T-helper 1 cell treated with Interleukin-12 subunit alpha and Interleukin-12 subunit beta and Interleukin-4 antibody, amounts not matched to agents 30 ng/mL and 1 ng/mL, for 36 hours (primary cell): Measurements from ENCODE around the gene OPN1SW. TPM values are rescaled to one million over a fixed set of nuclear protein-coding genes. Genes with fewer than 3 reads are reported as not detected.

ENCODE experiments used
- intact Hi-C: fragments of 100-400 bp; cut with micrococcal nuclease; formaldehyde crosslinking; loops from one replicate; pipeline ENCODE4 v1.15.1; 2024
- total RNA-seq: library from RNA; stranded (reverse); gene quantifications from 2 replicates; pipeline ENCODE4 v1.2.3, GENCODE V29; 2022

The OPN1SW gene
- total RNA-seq = not detected in 2 replicates

- intact Hi-C loops = no loop called here
These were observed at the start of gene OPN1SW for GRCh38 chr7:128775744-128776474. Gene OPN1SW, minus strand, starts transcription at chr7:128775794. Its CDS starts 13 bp downstream, at chr7:128775781.

GRCh38 chr7:128821724-128822123, 46.1 kb upstream of the OPN1SW start:
- intact Hi-C loops = no loop called here

DNA sequence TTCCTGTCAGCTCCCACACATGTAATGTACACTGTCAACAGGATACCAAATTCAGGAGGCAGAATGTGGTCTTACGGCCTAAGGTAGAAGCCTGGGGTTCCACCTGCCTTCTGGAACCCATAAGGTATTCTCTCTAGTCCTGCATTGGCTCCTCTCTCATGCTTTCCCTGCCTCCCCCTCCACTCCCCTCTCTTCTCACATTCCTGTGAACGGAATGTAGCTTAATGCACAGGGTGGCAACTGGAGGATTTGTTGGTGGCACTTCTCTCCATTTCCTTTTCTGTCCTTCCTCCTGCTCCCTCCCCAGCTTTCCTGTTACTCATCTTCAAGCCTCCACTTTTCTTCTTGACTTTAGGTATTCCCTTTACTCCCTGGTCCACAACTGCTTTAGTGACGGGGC, 43.1 kb upstream of the OPN1SW start:
- intact Hi-C loops = no loop called here

GRCh38 chr7:128815289-128815942, 39.8 kb upstream of the OPN1SW start:
- intact Hi-C loops = no loop called here

DNA sequence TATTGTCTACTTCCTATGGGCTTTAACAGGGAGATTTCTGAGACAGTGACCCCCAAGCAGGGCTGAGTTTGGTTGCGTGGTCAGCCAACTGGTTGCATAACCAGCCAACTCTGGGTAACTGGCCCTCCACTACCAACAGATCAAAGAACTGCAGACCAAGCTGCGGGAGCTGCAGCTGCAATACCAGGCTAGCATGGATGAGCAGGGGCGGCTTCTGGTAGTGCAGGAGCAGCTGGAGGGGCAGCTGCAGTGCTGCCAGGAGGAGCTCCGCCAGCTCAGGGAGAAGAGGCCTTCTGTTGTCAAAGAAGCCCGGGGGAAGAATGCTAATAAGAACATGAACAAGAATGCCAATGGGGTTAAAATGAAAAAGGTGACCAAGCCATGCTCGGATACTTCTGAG, 38.9 kb upstream of the OPN1SW start:
- intact Hi-C loops = no loop called here

- intact Hi-C loops = no loop called here
These were observed 37.0 kb upstream of the OPN1SW start for GRCh38 chr7:128812514-128813168.

GRCh38 chr7:128811631-128812430, 36.2 kb upstream of the OPN1SW start:
- intact Hi-C loops = no loop called here

DNA sequence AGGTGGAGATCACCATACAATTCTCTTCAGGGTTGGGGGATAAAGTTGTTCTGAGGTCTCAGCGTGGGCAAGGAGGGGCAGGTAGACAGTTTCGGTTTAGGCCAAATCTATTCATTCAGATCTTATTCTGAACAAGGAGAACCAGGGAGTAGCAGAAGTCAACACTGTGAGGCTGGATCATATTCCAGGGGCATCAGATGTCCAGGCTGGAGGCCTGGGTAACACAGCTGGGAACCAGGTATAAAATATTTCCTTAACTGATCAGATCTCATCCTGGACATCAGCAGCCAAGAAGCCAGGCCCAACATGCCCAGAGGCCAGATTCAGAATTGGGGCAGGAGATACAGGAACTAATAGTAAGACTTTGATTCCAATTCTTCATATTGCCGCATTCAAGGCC, 35.4 kb upstream of the OPN1SW start:
- intact Hi-C loops = no loop called here

GRCh38 chr7:128810473-128810872, 34.9 kb upstream of the OPN1SW start:
- intact Hi-C loops = no loop called here

DNA sequence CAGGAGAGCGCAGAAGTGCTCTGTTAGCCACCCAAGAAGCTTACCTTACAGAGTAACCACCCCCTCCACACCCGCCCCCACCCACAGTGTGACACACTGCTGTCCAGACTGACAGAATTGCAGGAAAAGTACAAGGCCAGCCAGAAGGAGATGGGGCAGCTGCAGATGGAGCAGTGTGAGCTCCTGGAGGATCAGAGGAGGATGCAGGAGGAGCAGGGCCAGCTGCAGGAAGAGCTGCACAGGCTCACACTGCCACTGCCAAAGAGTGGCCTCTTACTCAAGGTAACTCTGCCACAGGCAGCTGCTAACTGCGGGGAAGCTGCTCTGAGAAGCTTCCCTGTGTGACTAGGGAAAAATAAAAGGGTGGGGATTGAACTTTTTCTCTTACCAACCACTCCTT, 33.8 kb upstream of the OPN1SW start:
- intact Hi-C loops = no loop called here

DNA sequence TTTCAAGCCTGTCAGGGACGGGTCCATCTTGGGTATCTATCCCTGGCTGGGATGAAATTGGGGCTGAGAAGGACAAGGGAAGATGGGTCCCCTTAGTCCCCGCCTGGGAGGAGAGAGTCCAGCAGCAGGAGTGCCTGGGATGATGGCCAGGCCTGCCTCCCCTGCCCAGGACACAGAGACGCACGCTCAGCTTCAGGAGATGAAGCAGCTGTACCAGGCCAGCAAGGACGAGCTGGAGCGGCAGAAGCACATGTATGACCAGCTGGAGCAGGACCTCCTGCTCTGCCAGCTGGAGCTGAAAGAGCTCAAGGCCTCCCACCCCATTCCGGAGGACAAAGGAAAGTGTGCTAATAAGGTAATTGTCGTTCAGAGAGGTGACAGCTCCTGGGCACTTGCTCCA, 31.6 kb upstream of the OPN1SW start:
- intact Hi-C loops = no loop called here

DNA sequence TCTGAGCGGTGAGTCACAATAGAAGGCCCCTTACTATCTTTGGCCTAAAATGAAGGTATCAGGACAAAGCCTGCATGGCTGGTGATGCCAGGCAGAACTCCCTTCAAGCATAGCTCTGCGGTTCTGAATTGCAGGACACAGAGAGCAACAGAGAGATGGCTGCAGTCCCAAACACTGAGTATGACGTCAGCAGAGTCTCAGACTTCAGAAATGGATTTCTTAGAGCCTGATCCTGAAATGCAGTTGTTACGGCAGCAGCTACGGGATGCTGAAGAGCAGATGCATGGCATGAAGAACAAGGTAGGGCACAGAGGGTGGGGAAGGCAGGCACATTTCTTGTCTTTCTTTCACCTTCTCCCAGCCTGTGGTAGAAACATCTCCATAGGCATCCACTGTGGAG, 29.6 kb upstream of the OPN1SW start:
- intact Hi-C loops = no loop called here

GRCh38 chr7:128804484-128804883, 28.9 kb upstream of the OPN1SW start:
- intact Hi-C loops = no loop called here

DNA sequence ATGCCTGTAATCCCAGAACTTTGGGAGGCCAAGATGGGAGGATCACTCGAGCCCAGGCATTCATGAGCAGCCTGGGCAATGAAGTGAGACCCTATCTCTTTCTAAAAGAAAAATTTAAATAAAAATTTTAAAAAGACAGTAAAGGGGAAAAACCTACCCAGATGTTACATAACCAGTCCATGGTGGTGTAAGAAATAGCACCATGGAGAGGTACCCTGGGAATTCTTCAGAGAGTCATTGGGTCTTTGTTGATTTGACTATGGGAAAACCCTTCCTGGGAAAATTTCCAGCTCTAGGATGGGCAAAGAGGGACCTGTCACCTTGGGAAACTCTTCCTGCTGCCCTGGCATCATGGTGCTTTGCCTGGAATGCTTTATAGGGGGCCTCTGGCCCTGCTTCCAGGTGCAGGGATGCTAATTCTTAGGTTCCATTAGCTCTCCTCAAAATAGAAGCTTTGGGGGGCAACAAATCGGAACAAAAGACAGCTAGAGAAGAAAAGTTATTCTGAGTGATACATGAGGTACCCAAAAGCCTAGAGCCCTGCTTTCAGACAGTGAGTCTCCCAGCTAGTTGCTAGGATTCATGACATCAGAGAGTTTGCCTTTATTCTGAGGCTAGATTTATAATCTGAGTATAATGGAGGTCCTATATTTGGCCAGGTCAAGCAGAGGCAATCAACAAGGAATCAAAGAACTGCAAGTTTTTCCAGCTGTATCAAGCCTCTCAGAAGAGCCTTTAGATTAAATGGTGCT, 26.2 kb upstream of the OPN1SW start:
- intact Hi-C loops = no loop called here

DNA sequence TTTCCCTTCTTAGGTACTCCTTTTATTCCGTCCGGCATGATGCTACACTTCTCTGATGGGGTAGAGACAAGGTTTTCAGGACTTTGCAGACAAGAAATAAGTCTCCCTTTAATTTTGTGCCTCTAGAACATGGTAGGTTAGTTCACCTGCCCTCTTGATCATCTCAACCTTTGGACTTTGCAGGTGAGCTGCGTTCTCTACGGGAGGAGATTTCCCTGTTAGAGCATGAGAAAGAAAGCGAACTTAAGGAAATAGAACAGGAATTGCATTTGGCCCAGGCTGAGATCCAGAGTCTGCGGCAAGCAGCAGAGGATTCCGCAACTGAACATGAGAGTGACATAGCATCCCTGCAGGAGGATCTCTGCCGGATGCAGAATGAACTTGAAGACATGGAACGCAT, 25.4 kb upstream of the OPN1SW start:
- intact Hi-C loops = no loop called here

GRCh38 chr7:128800567-128800966, 25.0 kb upstream of the OPN1SW start:
- intact Hi-C loops = no loop called here

GRCh38 chr7:128799451-128799850, 23.9 kb upstream of the OPN1SW start:
- intact Hi-C loops = no loop called here

DNA sequence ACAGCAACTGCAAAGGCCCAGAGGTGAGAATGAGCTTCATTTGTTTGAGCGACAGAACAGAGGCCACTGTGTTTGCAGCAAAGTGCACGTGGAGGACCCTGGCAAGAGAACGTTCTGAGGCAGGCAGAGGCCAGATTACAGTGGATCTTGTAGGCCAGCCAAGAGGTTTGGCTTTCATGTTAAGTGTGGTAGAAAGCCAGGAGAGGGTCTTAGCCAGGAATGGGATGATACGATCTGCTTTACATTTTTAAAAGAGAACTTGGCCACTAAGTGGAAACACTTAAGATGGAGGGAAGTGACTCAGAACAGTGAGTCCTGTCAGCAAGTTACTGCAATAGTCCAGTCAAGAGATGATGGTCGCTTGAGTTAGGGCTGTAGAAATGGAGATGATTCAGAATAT, 20.7 kb upstream of the OPN1SW start:
- intact Hi-C loops = no loop called here

DNA sequence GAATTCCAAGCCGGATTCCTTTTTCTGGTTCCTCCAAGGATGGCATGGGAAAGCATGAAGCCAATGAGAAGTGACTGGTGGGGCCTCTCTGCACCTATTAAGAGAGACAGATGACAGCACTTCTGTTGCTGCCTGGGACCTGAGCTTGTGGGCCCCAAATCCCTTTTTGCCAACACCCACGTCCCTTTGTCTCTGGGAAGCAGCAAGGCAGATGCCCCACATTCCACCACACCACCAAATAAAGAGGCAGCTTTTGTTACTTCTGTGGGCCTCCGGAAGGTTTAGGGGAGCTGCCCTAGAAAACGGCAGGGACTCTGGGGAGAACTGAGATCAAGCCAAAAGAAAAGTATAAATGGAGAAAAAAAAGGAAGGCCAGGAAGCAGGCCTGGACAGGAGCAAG, 19.5 kb upstream of the OPN1SW start:
- intact Hi-C loops = no loop called here

- intact Hi-C loops = loop anchor here (1.0 kb wide), 1 partner anchor 89 kb away; no protein-coding TSS in a partner anchor
These were observed 18.8 kb upstream of the OPN1SW start for GRCh38 chr7:128794436-128794835.

- intact Hi-C loops = loop anchor here (1.0 kb wide), 1 partner anchor 89 kb away; no protein-coding TSS in a partner anchor
These were observed 18.4 kb upstream of the OPN1SW start for GRCh38 chr7:128794020-128794419.
